Neuronal stem cell (in vitro differentiated cells): ENCODE measurements around the gene SIN3A.

Source experiments
- DNase-seq: peaks from one replicate; pipeline ENCODE4 v3.0.0-alpha.2; 2013; ENCODE audit warnings: low spot score
- H2AFZ ChIP-seq: one replicate; pipeline ENCODE4 v1.6.1; 2013; ENCODE audit warnings: mild to moderate bottlenecking, low read length, inconsistent platforms
- H2AK5ac ChIP-seq: 2 replicates; pipeline ENCODE4 v1.6.1; 2013; ENCODE audit warnings: low read depth, mild to moderate bottlenecking, inconsistent platforms, low read length, moderate library complexity, mixed read lengths
- H2BK120ac ChIP-seq: 2 replicates; pipeline ENCODE4 v1.6.1; 2013; ENCODE audit warnings: low read depth, mild to moderate bottlenecking, inconsistent platforms, low read length, moderate library complexity, mixed read lengths
- H2BK12ac ChIP-seq: one replicate; pipeline ENCODE4 v1.6.1; 2013; ENCODE audit warnings: low read length, inconsistent platforms
- H2BK15ac ChIP-seq: 2 replicates; pipeline ENCODE4 v1.6.1; 2013; ENCODE audit warnings: mild to moderate bottlenecking, low read length, inconsistent platforms, mixed read lengths
- H2BK5ac ChIP-seq: one replicate; pipeline ENCODE4 v1.6.1; 2013; ENCODE audit warnings: inconsistent platforms, mild to moderate bottlenecking, low read length, moderate library complexity
- H3K14ac ChIP-seq: one replicate; pipeline ENCODE4 v1.6.1; 2013; ENCODE audit warnings: low read length, inconsistent platforms
- H3K18ac ChIP-seq: 2 replicates; pipeline ENCODE4 v1.6.1; 2013; ENCODE audit warnings: low read length, inconsistent platforms
- H3K23ac ChIP-seq: 2 replicates; pipeline ENCODE4 v1.6.1; 2013; ENCODE audit warnings: low read depth, mild to moderate bottlenecking, mixed read lengths, low read length, inconsistent platforms; ENCODE audit not compliant: poor library complexity
- H3K27ac ChIP-seq: replicated peaks from 3 replicates; pipeline ENCODE4 v1.5.1; 2013; ENCODE audit warnings: low read length, inconsistent platforms
- H3K27me3 ChIP-seq, 3 experiments: 2 replicates each; pipeline ENCODE4 v1.6.1; 2013; ENCODE audit warnings: low read length in 3 of 3, mild to moderate bottlenecking in 2 of 3, inconsistent platforms in 1 of 3, low read depth in 1 of 3, mixed read lengths in 1 of 3, moderate library complexity in 1 of 3; ENCODE audit not compliant: control insufficient read depth in 3 of 3, insufficient read depth in 3 of 3
- H3K36me3 ChIP-seq, 2 donors: replicated peaks in 1 of 2; 2 replicates each; pipeline ENCODE4 v1.6.1; 2013; ENCODE audit warnings: low read length in 2 of 2; ENCODE audit not compliant: control insufficient read depth in 2 of 2, insufficient read depth in 2 of 2
- H3K4ac ChIP-seq: 2 replicates; pipeline ENCODE4 v1.6.1; 2013; ENCODE audit warnings: inconsistent platforms, mild to moderate bottlenecking, low read length, moderate library complexity
- H3K4me1 ChIP-seq, 2 donors: 1 replicate in 1 of 2; 2 replicates in 1 of 2; pipeline ENCODE4 v1.6.1; 2013; ENCODE audit warnings: low read length in 2 of 2, low read depth in 1 of 2; ENCODE audit not compliant: control insufficient read depth in 2 of 2, insufficient read depth in 1 of 2
- H3K4me2 ChIP-seq: one replicate; pipeline ENCODE4 v1.6.1; 2013; ENCODE audit warnings: mild to moderate bottlenecking, low read length, inconsistent platforms; ENCODE audit not compliant: insufficient read depth, poor library complexity, severe bottlenecking
- H3K4me3 ChIP-seq, 2 donors: 2 replicates each; pipeline ENCODE4 v1.5.1; 2013; ENCODE audit warnings: low read length in 2 of 2, mild to moderate bottlenecking in 2 of 2, inconsistent platforms in 1 of 2, moderate library complexity in 1 of 2
- H3K79me1 ChIP-seq: one replicate; pipeline ENCODE4 v1.6.1; 2013; ENCODE audit warnings: low read depth, mild to moderate bottlenecking, inconsistent platforms, low read length, moderate library complexity
- H3K9ac ChIP-seq: one replicate; pipeline ENCODE4 v1.6.1; 2013; ENCODE audit warnings: mild to moderate bottlenecking, low read depth, low read length, inconsistent platforms; ENCODE audit not compliant: poor library complexity
- H3K9me3 ChIP-seq, 2 donors: replicated peaks in 1 of 2; 2 replicates each; pipeline versions ENCODE3 to v1.6.1; 2013; ENCODE audit warnings: low read length in 2 of 2, mild to moderate bottlenecking in 2 of 2, inconsistent platforms in 1 of 2, low read depth in 1 of 2, mixed read lengths in 1 of 2, moderate library complexity in 1 of 2; ENCODE audit not compliant: control insufficient read depth in 2 of 2, insufficient read depth in 1 of 2
- H4K8ac ChIP-seq: one replicate; pipeline ENCODE4 v1.6.1; 2013; ENCODE audit warnings: low read depth, mild to moderate bottlenecking, inconsistent platforms, low read length, moderate library complexity
- H4K91ac ChIP-seq: one replicate; pipeline ENCODE4 v1.6.1; 2013; ENCODE audit warnings: low read length, low read depth, mild to moderate bottlenecking, inconsistent platforms; ENCODE audit not compliant: poor library complexity
- WGBS, 2 donors: extraction: QIAGEN DNeasy Blood & Tissue Kit; methylation state at CpG; one replicate each; pipeline ENCODE4 v1.1.7; 2013; ENCODE audit warnings: missing lambda C conversion rate in 2 of 2, mixed read lengths in 1 of 2; ENCODE audit not compliant: insufficient read length in 2 of 2, insufficient replicate concordance in 1 of 2; ENCODE audit errors: extremely low coverage in 2 of 2; 5-methylcytosine and 5-hydroxymethylcytosine counted together

SIN3A gene

GRCh38 chr15:75380773-75381172 lies 70.7 kb downstream of the SIN3A start:
- no peak overlapping the region for H3K4me2 ChIP-seq
- no peak overlapping the region for H3K9ac ChIP-seq
- no peak overlapping the region for H4K91ac ChIP-seq
- H2AFZ ChIP-seq: no peak overlapping the region
- H3K27me3 ChIP-seq: no peaks in the 10 kb centered on the region
- H2BK15ac ChIP-seq: no peak overlapping the region
- no peaks in the 10 kb centered on the region for H3K9me3 ChIP-seq
- H3K18ac ChIP-seq: no peak overlapping the region
- WGBS, 2 donors: no CpG with 5 or more reads among the region's 4 CpGs
- no peak overlapping the region for H2AK5ac ChIP-seq
- DNase-seq: no peak
- no peak overlapping the region for H2BK120ac ChIP-seq
- no peaks in the 10 kb centered on the region for H3K79me1 ChIP-seq
- H2BK12ac ChIP-seq: no peak overlapping the region
- H3K27ac ChIP-seq: no peak overlapping the region
- H4K8ac ChIP-seq: no peak overlapping the region
- H3K23ac ChIP-seq: no peak overlapping the region
- no peak overlapping the region for H3K4ac ChIP-seq
- H3K4me3 ChIP-seq: no peak overlapping the region
- H3K36me3 ChIP-seq: peaks cover 23 to 97% of the 10 kb centered on the region in 2 donors
- H3K14ac ChIP-seq: no peak overlapping the region
- no peaks in the 10 kb centered on the region for H3K4me1 ChIP-seq
- H2BK5ac ChIP-seq: no peak overlapping the region

- WGBS, 2 donors: no CpG with 5 or more reads among the region's 11 CpGs
- Histone ChIP-seq H3K27ac (no peak overlapping the region), H3K4ac (no peak overlapping the region), H3K4me3 (no peak overlapping the region), H2BK5ac (no peak overlapping the region), H2AFZ (no peak overlapping the region), H3K9ac (no peak overlapping the region), H2BK120ac (no peak overlapping the region), H4K8ac (no peak overlapping the region), H2BK12ac (no peak overlapping the region), H3K14ac (no peak overlapping the region), H2AK5ac (no peak overlapping the region), H3K23ac (no peak overlapping the region), H3K9me3 (no peaks in the 10 kb centered on the region), H3K18ac (no peak overlapping the region), H3K27me3 (no peaks in the 10 kb centered on the region), H3K4me1 (peaks cover 7 to 8% of the 10 kb centered on the region in 2 donors), H4K91ac (no peak overlapping the region), H3K36me3 (peaks cover 31 to 86% of the 10 kb centered on the region in 2 donors), H3K79me1 (peaks cover 2% of the 10 kb centered on the region), H3K4me2 (no peak overlapping the region), H2BK15ac (no peak overlapping the region)
- DNase-seq: no peak
These were observed 79.4 kb downstream of the SIN3A start for GRCh38 chr15:75371901-75372688.

DNA sequence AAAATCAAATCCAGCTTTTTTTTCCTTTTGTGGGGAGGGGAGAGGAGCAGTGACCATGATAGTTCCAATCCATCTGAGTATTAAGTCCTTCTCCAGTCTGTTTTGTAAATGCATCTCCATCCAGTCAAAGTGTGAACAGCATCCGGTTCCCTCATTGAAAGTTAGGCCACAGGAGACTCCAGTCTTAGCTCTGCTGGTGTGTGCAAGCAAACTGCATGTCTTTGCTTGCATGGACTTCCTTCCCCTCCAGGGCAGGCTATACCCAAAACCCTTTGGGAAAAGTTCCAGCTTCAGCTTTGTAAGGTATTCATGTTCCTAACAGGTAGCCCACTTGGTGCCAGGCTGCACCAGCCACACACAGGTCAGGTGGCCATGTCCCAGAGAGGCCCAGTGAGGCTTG lies 80.0 kb downstream of the SIN3A start:
- no peak overlapping the region for H4K91ac ChIP-seq
- WGBS, 2 donors: no CpG with 5 or more reads among the region's 1 CpG
- no peaks in the 10 kb centered on the region for H3K9me3 ChIP-seq
- H3K27me3 ChIP-seq: no peaks in the 10 kb centered on the region
- no peak for DNase-seq
- no peak overlapping the region for H3K23ac ChIP-seq
- H2AK5ac ChIP-seq: no peak overlapping the region
- H3K4me1 ChIP-seq: peaks cover 7 to 8% of the 10 kb centered on the region in 2 donors
- H2BK15ac ChIP-seq: no peak overlapping the region
- no peak overlapping the region for H3K14ac ChIP-seq
- no peak overlapping the region for H3K27ac ChIP-seq
- H3K18ac ChIP-seq: no peak overlapping the region
- no peak overlapping the region for H3K9ac ChIP-seq
- no peak overlapping the region for H3K4me3 ChIP-seq
- no peak overlapping the region for H2BK5ac ChIP-seq
- H3K79me1 ChIP-seq: peaks cover 2% of the 10 kb centered on the region
- peaks cover 32 to 86% of the 10 kb centered on the region in 2 donors for H3K36me3 ChIP-seq
- H4K8ac ChIP-seq: no peak overlapping the region
- H3K4me2 ChIP-seq: no peak overlapping the region
- no peak overlapping the region for H2AFZ ChIP-seq
- H3K4ac ChIP-seq: no peak overlapping the region
- no peak overlapping the region for H2BK12ac ChIP-seq
- H2BK120ac ChIP-seq: no peak overlapping the region

DNA sequence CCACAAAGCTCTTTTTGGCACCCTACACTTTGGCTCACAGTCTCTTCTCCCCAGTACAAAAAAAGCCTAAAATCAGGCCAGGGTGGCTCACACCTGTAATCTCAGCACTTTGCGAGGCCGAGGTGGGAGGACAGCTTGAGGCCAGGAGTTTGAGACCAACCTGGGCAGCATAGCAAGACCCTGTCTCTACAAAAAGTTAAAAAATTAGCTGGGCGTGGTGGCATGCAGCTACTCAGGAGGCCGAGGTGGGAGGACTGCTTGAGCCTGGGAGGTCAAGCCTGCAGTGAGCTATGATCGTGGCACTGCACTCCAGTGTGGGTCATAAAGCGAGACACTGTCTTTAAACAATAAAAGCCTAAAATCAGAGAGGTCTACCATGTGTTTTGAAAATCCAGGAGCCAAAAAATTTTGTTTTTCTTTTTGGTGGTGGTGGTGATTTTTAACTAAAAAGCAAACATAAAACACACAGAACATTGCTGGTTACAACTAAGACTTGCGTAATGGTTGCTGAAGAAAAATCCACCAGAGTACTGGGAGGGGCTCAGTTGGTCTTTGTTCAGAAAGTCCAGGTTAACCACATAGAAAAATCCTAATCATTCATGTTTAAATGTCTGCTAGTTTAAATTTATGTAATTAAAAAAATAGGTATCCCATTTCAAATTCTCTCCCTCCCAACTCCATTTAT lies 81.5 kb downstream of the SIN3A start:
- Histone ChIP-seq H3K27ac (no peak overlapping the region), H2BK15ac (no peak overlapping the region), H2BK12ac (no peak overlapping the region), H3K9me3 (no peaks in the 10 kb centered on the region), H3K36me3 (peaks cover 27 to 86% of the 10 kb centered on the region in 2 donors), H3K4me2 (no peak overlapping the region), H2AFZ (no peak overlapping the region), H3K79me1 (peaks cover 2% of the 10 kb centered on the region), H3K4ac (no peak overlapping the region), H4K8ac (no peak overlapping the region), H3K4me1 (peaks cover 7 to 8% of the 10 kb centered on the region in 2 donors), H3K4me3 (no peak overlapping the region), H3K9ac (no peak overlapping the region), H3K27me3 (no peaks in the 10 kb centered on the region), H2BK5ac (no peak overlapping the region), H2BK120ac (no peak overlapping the region), H2AK5ac (no peak overlapping the region), H3K23ac (no peak overlapping the region), H4K91ac (no peak overlapping the region), H3K18ac (no peak overlapping the region), H3K14ac (no peak overlapping the region)
- DNase-seq: no peak
- no CpG with 5 or more reads among the region's 7 CpGs for WGBS, 2 donors
